MM.1S (cell line): ENCODE measurements around the gene LYRM4.
A peak's percentile ranks its signal among the peaks of the same experiment; 100 is the strongest.

ENCODE experiments used
- DNase-seq: peaks from one replicate; pipeline ENCODE4 v3.0.0-alpha.2; 2015
- H2AFZ ChIP-seq: fragments of 300-600 bp; sonication (generic); 2 replicates; pipeline ENCODE4 v1.6.0; 2016; ENCODE audit warnings: antibody characterized with exemption, low read length
- H3F3A ChIP-seq: fragments of 300-600 bp; sonication (generic); 2 replicates; pipeline ENCODE4 v1.6.1; 2016; ENCODE audit warnings: mild to moderate bottlenecking, antibody characterized with exemption, low read length, moderate library complexity, mixed read lengths; ENCODE audit not compliant: insufficient read depth
- H3K27ac ChIP-seq: fragments of 300-600 bp; sonication (generic); 2 replicates; pipeline ENCODE4 v1.5.1; 2016; ENCODE audit warnings: mild to moderate bottlenecking, low read length
- H3K27me3 ChIP-seq: fragments of 300-600 bp; sonication (generic); replicated peaks from 2 replicates; pipeline ENCODE4 v1.6.0; 2016; ENCODE audit warnings: low read length; ENCODE audit not compliant: insufficient read depth
- H3K36me3 ChIP-seq: fragments of 300-600 bp; sonication (generic); replicated peaks from 2 replicates; pipeline ENCODE4 v1.6.1; 2016; ENCODE audit warnings: mild to moderate bottlenecking, low read length, mixed read lengths; ENCODE audit not compliant: insufficient read depth
- H3K4me1 ChIP-seq: fragments of 300-600 bp; sonication (generic); 2 replicates; pipeline ENCODE4 v1.6.1; 2016; ENCODE audit warnings: low read length, mixed read lengths
- H3K4me2 ChIP-seq: fragments of 300-600 bp; sonication (generic); 2 replicates; pipeline ENCODE4 v1.6.0; 2016; ENCODE audit warnings: low read depth, low read length
- H3K4me3 ChIP-seq: fragments of 300-600 bp; sonication (generic); 2 replicates; pipeline ENCODE4 v1.5.1; 2016; ENCODE audit warnings: low read length, mixed read lengths
- H3K79me2 ChIP-seq: fragments of 300-600 bp; sonication (generic); 2 replicates; pipeline ENCODE4 v1.6.1; 2016; ENCODE audit warnings: mixed run types, low read length, mixed read lengths
- H3K9ac ChIP-seq: fragments of 300-600 bp; sonication (generic); 2 replicates; pipeline ENCODE4 v1.6.1; 2016; ENCODE audit warnings: low read length, mixed read lengths
- H3K9me2 ChIP-seq: fragments of 300-600 bp; sonication (generic); replicated peaks from 2 replicates; pipeline ENCODE4 v1.6.1; 2016; ENCODE audit warnings: mild to moderate bottlenecking, low read length, mixed read lengths; ENCODE audit not compliant: insufficient read depth
- H3K9me3 ChIP-seq: fragments of 300-600 bp; sonication (generic); replicated peaks from 2 replicates; pipeline ENCODE4 v1.6.1; 2016; ENCODE audit warnings: mild to moderate bottlenecking, low read length, mixed read lengths; ENCODE audit not compliant: insufficient read depth
- H4K20me1 ChIP-seq: fragments of 300-600 bp; sonication (generic); 2 replicates; pipeline ENCODE4 v1.6.1; 2016; ENCODE audit warnings: mild to moderate bottlenecking, low read length, moderate library complexity, mixed read lengths; ENCODE audit not compliant: insufficient read depth
- CTCF ChIP-seq: fragments of 300-600 bp; sonication (generic); IDR thresholded peaks from 2 replicates; pipeline ENCODE4 v1.5.1; 2016; ENCODE audit warnings: antibody characterized with exemption, low read length, mixed read lengths
- EZH2 ChIP-seq: fragments of 300-600 bp; sonication (generic); optimal IDR thresholded peaks from 2 replicates; pipeline ENCODE3; 2017; ENCODE audit warnings: low read depth, mild to moderate bottlenecking, antibody characterized with exemption, low read length, mixed read lengths
- EZH2phosphoT487 ChIP-seq: fragments of 300-600 bp; sonication (generic); IDR thresholded peaks from 2 replicates; pipeline ENCODE4 v1.6.1; 2018; ENCODE audit warnings: antibody characterized with exemption, low read length

The LYRM4 gene

GRCh38 chr6:5172897-5173474 lies 87.8 kb downstream of the LYRM4 start:
- H3K9ac ChIP-seq, result peak overlapping the region; percentile 64; the same call in 1 of the 2 replicates
- H3K27me3 ChIP-seq, result no peaks in the 10 kb centered on the region
- peaks cover 22% of the 10 kb centered on the region for H3K79me2 ChIP-seq
- H3K27ac ChIP-seq, result peak overlapping the region; percentile 95
- no peaks in the 10 kb centered on the region for H3K36me3 ChIP-seq
- DNase-seq, result no peak
- H4K20me1 ChIP-seq, result no peaks in the 10 kb centered on the region
- peaks cover 31% of the 10 kb centered on the region for H3K4me1 ChIP-seq
- no peak overlapping the region for H2AFZ ChIP-seq
- TF ChIP-seq EZH2phosphoT487 (no peak), CTCF (no peak), EZH2 (no peak)
- H3F3A ChIP-seq, result peaks cover 21% of the 10 kb centered on the region
- H3K4me3 ChIP-seq, result peak overlapping the region; percentile 51; the same call in 1 of the 2 replicates
- H3K4me2 ChIP-seq, result peak overlapping the region; percentile 87
- H3K9me3 ChIP-seq, result no peaks in the 10 kb centered on the region
- no peaks in the 10 kb centered on the region for H3K9me2 ChIP-seq

GRCh38 chr6:5172041-5172653 lies 88.6 kb downstream of the LYRM4 start:
- Histone ChIP-seq H3K27me3 (no peaks in the 10 kb centered on the region), H3K9ac (no peak overlapping the region), H3K9me2 (no peaks in the 10 kb centered on the region), H3K79me2 (peaks cover 23% of the 10 kb centered on the region), H3F3A (peaks cover 21% of the 10 kb centered on the region), H3K4me1 (peaks cover 31% of the 10 kb centered on the region), H2AFZ (no peak overlapping the region), H3K27ac (no peak overlapping the region), H3K4me3 (no peak overlapping the region), H3K4me2 (no peak overlapping the region), H4K20me1 (no peaks in the 10 kb centered on the region), H3K9me3 (no peaks in the 10 kb centered on the region), H3K36me3 (no peaks in the 10 kb centered on the region)
- DNase-seq, result no peak
- TF ChIP-seq EZH2 (no peak), CTCF (no peak), EZH2phosphoT487 (no peak)

GRCh38 chr6:5167501-5167900 lies 93.2 kb downstream of the LYRM4 start:
- Histone ChIP-seq H3K36me3 (no peaks in the 10 kb centered on the region), H3K9ac (no peak overlapping the region), H3K9me2 (no peaks in the 10 kb centered on the region), H3K4me3 (no peak overlapping the region), H3K4me1 (peaks cover 1% of the 10 kb centered on the region; the same call in 1 of the 2 replicates), H3K79me2 (peaks cover 20% of the 10 kb centered on the region), H4K20me1 (no peaks in the 10 kb centered on the region), H3K27me3 (no peaks in the 10 kb centered on the region), H3K27ac (no peak overlapping the region), H3F3A (no peaks in the 10 kb centered on the region), H3K4me2 (no peak overlapping the region), H3K9me3 (no peaks in the 10 kb centered on the region), H2AFZ (no peak overlapping the region)
- no peak for DNase-seq
- TF ChIP-seq EZH2, result no peak
- no peak for TF ChIP-seq EZH2phosphoT487
- no peak for TF ChIP-seq CTCF
